DMS53 treated with DMSO at 0.1 percent for 48 hours (cell line): ENCODE data around the gene USP5.

Experiments
- DNase-seq: peaks from one replicate; lab custom pipeline; 2025; ENCODE audit not compliant: unreplicated experiment; lab: John Stamatoyannopoulos, UW

Gene USP5

DNA sequence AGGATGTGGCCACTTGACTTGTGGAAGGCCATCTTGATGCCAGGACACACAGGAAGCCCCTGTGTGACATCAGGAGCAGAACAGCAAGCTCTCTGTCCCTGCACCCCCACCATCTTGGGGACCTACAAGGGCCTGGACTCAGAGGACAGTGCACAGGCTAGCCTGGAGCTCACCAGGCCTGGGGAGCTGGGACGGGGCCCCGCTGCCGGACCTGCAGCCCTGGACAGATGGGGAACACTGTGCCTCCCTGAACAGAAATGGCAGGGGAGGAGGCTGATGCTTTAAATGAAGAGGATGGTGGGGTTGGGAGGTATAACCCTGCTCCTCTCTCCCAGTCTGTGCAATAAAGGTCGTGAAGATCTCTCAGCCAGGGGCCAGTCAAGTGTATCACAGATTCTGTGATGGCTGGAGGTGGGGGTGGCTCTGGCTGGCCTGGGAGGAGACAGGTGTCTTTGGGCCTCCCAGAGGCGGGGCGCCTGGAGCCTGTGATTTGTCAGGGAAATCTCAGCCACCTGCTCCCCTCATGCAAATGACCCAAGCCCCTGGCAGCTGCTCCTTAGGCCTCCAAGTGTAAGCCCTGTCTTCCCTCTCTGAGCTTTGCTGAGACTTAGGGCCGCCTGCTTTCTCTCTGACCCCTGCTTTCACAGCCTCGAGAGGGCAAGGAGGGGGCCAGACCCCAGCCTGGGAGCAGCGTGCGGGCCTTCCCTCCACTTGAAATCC, 12.3 kb upstream of the USP5 start:
- peak; percentile 78 for DNase-seq

DNA sequence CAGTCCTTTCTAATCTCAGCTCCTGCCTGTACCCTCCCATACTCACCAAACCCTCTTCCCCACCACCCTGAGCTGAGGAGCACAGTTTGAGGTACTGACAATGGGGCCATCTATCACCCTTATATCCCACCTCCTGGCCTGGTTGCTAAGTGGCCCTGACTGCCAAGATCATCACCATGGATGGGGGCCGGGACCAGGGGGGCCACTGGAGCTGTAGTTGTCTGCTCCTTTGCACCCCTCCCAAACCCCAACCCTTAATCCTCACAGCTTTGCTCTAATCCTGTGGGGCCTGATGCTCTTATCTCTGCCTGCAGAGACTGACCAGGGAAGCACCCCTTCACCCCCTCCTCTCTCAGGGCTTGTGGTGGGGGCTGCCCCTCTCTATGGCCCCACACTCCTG, 11.6 kb upstream of the USP5 start:
- DNase-seq = no peak

DNA sequence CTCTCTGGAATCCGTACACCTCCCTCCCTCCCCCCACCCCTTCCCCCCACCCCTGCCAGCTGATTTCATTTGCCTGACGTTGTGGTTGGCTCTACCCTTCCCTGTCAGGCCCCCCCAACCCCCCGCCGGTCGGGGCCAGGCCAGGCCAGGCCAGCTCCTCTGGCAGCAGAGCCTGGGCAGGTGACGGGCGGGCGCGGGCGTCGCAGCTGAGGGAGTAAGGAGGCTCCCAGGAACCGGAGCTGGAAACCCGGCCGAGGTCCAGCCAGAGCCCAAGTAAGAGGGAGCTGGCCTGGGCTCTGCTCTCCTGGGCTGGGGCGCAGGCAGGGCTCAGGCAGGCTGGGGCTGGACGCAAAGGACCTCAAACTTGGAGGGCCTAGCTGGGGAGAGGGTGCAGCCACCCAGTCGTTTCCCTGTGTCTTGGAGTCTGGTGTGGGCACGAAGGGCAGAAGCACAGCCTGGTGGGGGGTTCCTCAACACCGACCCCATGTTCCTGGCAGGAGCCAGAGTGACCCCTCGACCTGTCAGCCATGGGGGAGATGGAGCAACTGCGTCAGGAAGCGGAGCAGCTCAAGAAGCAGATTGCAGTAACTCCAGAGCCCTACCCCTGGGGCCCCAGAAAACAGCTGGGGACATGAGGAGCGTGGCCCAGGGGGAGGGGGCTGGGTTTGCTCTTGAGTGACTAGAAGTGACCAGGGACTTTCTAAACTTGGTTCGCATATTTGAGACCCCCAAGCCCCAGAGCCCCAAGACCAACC, 11.0 kb upstream of the USP5 start, which contains the start of gene GNB3:
GNB3 (plus strand) TSS at position 165 of the 755 bp plus-strand sequence; CDS start at position 528, 363 bp downstream.
- no peak for DNase-seq

DNA sequence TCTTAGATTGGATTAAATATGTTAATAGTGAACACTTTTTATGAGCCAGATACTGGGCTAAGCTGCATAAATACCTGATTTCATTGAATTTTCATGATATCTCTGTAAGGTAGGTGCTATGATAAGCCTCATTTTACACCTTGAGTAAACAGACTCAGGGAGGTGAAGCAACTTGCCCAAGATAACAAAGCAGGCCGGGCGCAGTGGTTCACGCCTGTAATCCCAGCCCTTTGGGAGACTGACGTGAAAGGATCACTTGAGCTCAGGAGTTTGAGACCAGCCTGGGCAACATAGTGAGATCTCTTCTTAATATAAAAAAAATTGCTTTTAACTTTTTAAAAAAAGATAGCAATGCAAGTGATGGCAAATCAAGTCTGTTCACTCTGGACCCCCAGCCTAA, 9.9 kb upstream of the USP5 start:
- no peak for DNase-seq

DNA sequence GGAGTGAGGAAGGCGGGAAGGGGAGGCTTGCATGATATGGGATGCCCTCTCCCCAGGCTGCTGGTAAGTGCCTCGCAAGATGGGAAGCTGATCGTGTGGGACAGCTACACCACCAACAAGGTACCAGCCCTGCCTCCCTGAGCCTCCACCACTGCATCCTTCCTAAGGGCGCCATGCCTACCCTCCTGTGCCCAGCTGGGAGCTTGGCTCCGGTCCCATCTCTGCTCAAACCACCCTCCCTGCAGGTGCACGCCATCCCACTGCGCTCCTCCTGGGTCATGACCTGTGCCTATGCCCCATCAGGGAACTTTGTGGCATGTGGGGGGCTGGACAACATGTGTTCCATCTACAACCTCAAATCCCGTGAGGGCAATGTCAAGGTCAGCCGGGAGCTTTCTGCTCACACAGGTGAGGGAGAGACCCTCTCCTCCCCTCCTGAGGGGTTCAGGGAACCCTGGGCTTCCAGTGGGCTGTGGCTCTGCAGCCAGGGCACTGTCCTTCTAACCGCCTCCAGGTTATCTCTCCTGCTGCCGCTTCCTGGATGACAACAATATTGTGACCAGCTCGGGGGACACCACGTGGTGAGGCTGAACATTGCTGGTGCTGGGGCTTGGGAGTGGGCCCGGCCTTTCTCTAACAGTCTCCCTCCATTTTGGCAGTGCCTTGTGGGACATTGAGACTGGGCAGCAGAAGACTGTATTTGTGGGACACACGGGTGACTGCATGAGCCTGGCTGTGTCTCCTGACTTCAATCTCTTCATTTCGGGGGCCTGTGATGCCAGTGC, 8.6 kb upstream of the USP5 start:
- DNase-seq = no peak

DNA sequence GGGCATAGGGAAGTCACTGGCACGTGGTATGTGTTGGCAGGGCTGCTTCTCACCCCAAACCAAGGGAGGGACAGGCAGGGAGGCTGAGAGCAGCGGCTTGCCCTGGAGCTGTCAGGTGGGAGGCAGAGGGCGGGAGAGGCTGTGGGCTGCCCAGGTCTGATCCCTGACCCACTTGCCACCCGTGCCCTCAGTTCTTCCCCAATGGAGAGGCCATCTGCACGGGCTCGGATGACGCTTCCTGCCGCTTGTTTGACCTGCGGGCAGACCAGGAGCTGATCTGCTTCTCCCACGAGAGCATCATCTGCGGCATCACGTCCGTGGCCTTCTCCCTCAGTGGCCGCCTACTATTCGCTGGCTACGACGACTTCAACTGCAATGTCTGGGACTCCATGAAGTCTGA, 6.6 kb upstream of the USP5 start:
- no peak for DNase-seq

DNA sequence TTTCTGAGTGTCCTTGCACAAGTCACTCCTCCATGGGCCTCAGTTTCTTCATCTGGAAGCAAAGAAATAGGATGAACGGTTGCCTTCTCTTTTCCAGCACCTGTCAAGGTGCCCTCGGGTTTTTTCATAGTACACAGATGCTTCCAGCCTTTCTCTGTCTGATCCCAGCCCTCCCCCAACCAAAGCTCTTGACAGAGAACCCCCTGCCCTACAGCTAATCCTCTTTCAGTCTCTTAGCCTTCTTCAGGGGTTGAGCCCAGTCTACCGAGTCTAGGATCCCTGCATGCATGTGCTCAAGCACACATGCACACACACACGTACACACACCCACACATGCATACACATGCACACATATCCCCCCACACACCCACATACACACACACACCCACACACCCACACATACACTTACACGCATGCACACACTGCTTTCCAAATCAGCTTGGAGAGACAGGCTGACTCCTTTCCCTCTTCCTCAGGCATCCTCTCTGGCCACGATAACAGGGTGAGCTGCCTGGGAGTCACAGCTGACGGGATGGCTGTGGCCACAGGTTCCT, 5.6 kb upstream of the USP5 start:
- no peak for DNase-seq

DNA sequence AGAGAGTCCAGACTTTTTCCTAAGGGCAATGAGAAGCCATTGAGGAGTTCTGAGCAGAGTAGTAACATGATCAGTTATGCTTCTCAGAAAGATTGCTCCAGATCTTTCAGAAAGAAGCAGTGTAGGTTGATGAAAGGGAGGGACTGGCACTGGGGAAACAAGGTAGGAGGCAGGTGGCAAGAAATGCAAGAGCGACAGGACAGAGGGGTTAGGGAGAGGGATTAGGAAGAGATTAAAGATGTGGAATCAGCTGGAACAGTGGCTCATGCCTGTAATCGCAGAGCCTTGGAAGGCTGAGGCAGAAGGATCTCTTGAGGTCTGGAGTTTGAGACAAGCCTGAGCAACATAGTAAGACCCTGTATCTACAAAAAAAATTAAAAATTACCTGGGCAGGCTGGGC, 4.3 kb upstream of the USP5 start:
- DNase-seq = no peak

DNA sequence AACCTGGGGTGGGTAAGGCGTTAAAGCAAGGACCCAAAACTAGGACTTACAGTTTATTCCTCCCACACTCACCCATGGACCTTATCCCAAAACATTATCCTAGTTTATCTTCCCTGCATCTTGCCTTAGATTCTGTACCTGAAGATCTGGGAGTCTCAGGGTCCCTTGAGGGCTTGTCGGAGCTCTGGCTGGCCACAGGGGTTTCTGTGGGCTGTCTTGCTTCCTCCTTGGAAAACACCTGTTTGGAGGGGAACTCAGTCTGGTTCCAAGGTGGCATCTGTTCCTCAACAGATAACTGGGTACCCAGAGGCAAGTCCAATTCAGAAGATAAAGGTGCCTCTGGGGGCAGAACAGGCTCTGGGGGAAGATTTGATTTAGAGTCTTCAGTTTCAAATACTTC, 2.5 kb upstream of the USP5 start:
- no peak for DNase-seq

DNA sequence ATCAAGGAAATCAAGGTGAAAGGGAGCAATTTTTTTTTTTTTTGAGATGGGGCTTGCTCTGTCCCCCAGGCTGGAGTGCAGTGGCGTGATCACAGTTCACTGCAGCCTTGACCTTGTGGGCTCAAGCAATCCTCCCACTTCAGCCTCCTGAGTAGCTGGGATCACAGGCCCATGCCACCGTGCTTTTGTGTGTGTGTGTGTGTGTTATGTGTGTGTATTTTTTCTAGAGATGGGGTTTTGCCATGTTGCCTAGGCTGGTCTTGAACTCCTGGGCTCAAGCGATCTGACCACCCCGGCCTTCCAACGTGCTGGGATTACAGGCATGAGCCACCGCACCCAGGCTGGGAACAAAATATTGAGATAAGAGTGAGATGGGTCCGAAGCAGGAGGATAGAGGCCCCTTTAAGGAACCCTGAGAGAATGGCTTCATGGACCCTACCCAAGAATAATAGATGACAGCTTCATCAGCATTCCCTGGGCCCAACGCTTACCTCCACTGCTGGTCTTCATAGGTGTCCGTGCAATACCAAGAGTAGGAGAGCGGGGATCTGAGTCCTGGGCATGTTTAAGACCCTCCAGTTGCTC, 1.9 kb upstream of the USP5 start:
- DNase-seq = no peak

DNA sequence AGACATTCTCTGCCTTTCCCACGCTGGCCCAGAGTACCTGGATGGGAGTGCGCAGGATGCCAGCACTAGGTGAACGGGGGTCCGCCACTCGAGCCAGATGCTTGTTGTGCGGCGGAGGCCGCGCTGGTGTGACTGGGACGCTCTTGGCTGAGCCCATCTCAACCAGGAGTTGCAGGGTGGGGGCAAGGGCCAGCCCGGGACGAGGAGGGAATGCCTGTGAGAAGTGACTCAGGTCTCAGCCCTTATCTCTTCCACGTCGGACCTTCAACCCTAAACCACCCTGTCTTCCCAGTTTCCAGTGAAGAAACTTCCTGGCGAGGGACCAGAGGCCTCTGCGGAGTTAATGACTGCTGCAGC, 1.2 kb upstream of the USP5 start:
- DNase-seq = no peak

DNA sequence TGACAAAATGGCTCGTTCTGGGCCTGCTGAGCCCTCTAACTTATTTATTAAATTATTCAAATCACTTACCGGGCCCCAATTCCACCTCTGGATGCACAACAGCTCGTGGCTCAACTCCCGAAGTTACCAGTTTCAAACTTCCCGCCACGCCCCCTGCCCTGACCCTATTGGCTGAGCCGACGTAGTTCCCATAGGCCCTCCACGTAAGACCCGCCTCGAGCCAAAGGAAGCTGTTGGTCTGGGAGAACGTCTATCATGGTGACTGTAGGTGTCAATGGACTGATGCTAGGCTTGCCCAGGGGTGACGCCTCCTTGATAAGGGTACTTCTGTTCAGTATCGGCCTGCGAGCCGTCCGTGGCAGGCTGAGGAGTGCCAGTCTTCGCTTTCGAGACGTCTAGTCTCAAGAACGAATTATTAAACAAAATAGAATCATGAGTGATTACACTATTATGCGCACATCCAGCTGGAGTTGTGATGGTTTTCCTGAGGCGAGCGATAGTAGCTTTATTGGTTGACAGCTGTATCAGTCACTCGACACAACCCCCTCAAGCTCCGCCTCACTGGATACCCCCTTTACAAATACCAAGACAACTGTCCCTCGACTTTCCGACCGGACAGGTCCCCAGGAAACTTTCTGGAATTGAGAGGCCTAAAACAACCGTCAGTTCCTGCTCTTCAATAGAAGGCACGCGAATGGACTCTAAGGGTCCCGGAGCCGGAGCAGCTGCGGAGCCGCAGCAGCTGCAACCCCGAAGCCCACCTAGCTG, 613 bp upstream of the USP5 start, which contains the start of gene CDCA3:
CDCA3 (minus strand) TSS at position 134 of the 768 bp plus-strand sequence. CDS start 334 bp downstream, outside the sequence.
- DNase-seq = peak; percentile 100

DNA sequence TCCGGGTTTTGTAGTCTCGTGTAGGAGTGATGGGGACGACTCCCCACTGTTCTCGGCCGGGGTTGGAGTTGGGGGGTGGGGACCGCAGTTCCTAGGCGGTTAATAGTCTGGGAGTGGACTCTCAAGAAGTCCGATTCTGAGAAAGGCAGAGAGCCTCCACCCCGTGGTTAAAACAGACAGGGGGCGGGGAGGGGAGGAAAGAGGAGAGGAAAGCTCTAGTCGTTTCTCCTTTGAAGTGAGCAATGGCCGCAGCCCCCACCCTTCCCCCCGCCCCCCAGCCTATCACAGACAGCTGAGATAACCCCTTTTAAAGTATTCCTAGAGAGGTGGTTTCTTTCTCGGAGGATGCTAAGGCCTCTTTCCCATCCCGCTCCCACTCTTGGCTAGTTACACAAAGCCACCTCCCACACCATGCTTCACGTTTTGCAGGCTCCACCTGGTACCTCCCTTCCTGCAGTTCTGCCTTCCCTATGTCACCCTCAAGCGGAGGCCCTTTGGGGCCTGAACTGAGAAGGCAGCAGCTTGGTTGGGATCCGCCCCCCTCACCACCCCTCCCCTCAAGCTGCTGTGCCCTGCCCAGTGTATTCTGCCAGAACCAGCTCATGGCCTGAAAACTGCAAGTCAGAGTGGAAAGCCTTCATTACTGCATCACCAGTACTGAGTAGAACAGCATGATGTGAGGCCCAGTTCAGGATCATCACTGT, 853 bp downstream of the USP5 start:
- DNase-seq = peak; percentile 52

DNA sequence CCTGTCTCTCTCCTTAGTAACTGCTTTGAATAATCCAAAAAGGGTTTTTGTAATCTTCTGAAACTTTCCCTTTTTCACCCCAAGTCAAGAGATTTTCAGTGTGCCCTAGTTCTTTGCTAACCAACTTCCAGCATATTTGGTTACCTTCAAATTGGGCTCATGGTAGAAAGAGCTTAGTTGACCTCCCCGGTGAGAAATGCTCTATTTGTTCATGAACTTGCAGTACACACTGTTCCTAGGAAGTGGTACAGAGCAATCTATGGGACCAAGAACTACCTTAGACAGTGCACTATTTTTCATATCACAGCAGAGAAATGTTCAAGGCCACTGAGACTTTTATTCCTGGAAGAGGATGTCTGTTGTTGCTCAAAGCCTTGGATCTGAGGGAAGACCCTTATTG, 1.7 kb downstream of the USP5 start:
- DNase-seq = no peak

DNA sequence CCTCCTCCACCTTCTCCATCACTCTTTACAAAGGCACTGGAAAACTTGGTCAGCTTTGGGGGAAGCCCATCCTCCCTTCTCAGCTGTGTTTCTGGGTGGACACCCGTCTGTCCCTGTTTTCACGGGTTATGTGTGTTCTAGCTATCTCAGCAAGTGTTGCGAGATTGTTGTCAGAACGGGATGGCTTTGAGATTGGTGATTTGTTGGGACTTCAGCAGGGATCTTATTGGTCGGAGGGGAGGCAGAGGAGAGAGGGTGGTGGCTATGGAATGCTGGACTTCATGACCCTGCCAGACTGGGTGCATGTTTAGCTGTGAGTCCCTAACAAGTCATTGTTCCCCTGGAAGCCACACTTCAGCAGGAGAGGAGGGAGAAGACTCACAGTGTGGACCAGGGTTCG, 2.1 kb downstream of the USP5 start:
- DNase-seq = no peak

DNA sequence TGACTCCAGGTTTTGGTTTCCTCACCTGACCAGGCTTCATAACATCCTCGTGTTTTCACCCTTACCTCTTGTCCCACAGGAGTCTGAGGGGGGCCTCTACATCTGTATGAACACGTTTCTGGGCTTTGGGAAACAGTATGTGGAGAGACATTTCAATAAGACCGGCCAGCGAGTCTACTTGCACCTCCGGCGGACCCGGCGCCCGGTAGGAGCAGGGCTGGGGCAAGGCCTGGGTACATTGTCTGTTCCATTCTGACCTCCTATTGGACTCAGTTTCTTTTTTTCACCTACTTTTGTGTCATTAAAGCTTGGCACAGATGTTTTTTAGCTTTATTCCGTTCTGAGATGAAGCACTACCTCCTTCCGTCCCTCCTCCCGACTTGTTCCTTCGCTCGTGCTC, 3.4 kb downstream of the USP5 start:
- no peak for DNase-seq

DNA sequence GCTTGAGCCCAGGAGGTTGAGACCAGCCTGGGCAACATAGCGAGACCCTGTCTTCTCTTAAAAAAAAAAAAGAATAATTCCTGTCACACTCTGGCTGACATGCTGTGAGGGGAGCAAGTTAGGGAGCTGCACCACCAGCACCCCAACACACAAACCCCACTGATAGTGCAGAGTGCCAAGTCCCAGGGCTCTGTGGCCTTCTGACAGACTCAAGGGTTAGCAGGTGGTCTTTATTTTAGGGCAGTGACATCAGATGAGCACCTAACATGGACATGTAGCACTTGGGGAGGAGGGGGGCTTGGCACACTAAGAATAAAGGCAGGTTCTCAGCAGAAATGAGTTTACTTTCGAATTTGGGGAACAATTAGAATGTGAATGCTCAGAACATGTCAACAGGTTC, 6.8 kb downstream of the USP5 start:
- no peak for DNase-seq

DNA sequence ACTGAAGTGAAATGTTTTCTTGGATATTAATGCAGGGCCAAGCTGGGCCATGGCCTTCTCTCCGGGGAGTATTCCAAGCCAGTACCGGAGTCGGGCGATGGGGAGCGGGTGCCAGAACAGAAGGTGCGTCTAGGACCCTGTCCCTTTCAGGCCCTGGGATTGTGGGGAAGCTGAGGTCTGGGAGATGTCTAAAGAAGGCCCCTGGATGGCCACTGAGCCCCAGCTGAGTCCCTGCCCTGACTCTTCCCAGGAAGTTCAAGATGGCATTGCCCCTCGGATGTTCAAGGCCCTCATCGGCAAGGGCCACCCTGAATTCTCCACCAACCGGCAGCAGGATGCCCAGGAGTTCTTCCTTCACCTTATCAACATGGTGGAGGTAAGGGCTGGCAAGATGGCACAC, 8.2 kb downstream of the USP5 start:
- DNase-seq = no peak

DNA sequence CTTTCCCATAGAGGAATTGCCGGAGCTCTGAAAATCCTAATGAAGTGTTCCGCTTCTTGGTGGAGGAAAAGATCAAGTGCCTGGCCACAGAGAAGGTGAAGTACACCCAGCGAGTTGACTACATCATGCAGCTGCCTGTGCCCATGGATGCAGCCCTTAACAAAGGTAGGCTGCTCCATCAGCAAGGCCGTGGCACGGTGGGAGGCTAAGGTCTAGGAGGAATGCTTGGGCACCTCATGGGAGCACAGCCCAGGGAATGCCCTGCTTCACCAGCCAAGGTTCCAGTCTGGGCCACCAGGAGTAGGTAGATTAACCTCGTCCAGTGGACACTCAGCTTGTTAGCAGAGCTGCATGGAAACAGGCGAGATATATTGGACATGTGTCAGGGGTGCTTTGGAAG, 9.0 kb downstream of the USP5 start:
- no peak for DNase-seq

DNA sequence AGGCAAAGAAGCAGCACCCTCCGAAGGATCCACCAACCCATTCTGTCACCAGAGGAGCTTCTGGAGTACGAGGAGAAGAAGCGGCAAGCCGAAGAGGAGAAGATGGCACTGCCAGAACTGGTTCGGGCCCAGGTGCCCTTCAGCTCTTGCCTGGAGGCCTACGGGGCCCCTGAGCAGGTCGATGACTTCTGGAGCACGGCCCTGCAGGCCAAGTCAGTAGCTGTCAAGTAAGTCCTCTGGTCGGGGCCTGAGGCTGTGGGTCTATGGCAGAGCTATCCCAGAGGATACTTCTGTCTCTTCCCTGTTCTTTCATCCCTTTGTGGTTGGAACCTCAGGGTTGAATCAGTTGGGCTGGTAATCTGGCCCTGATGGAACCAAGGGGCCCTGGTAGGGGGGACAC, 9.4 kb downstream of the USP5 start:
- DNase-seq = no peak
